HepG2 (cell line): Measurements from ENCODE around the gene FAM241B. TPM values are rescaled to one million over a fixed set of nuclear protein-coding genes. Genes with fewer than 3 reads are reported as not detected.

Source experiments
- ATAC-seq: fragments of 200-7000 bp; cut with Tn5 transposase; 3 replicates; pipeline ENCODE4 v1.9.1; 2020; ENCODE audit warnings: mild to moderate bottlenecking, moderate library complexity
- BruUV-seq: library from RNA; stranded (reverse); fragments of 400-500 nt; replicated peaks from 2 replicates; lab custom pipeline; 2021; lab: Mats Ljungman, UMichigan
- CTCF ChIA-PET: fragments of 300-600 bp; formaldehyde crosslinking; extraction: SDS; loops from one replicate; lab custom pipeline; 2021; ENCODE audit warnings: low total read pairs, inconsistent platforms, low intra/inter-chr PET ratio; lab: Yijun Ruan, JAX
- POLR2A ChIA-PET: fragments of 350-600 bp; sonication (Branson Sonifier 250); formaldehyde crosslinking; loops from one replicate; lab custom pipeline; 2020; ENCODE audit warnings: antibody characterized with exemption, inconsistent platforms; lab: Yijun Ruan, JAX
- DNase-seq: peaks from one replicate; pipeline ENCODE4 v3.0.0-alpha.2; 2015; ENCODE audit warnings: low spot score
- FAIRE-seq: peaks from 3 replicates; lab custom pipeline; 2011; peaks lifted over from hg19 to GRCh38; lab: Jason Lieb, UNC
- H2AFZ ChIP-seq: one replicate; pipeline ENCODE4 v1.6.1; 2011; ENCODE audit warnings: low read length, inconsistent platforms
- H3K27ac ChIP-seq: fragments of 300-600 bp; 3 replicates; pipeline ENCODE4 v1.8.0; 2011; ENCODE audit warnings: mixed run types, mild to moderate bottlenecking, mixed read lengths, low read length, inconsistent platforms; ENCODE audit not compliant: insufficient read depth; ENCODE audit errors: extremely low read length
- H3K27me3 ChIP-seq, 2 experiments: fragments of 200-600 bp in 1 of 2; 2 replicates in 1 of 2; 3 replicates in 1 of 2; pipeline versions ENCODE4 v1.6.0 to v1.8.0; 2011; ENCODE audit warnings: low read length in 2 of 2, mild to moderate bottlenecking in 2 of 2, moderate library complexity in 2 of 2, inconsistent platforms in 1 of 2; ENCODE audit not compliant: insufficient read depth in 2 of 2, control insufficient read depth in 1 of 2
- H3K36me3 ChIP-seq, 2 experiments: fragments of 200-600 bp in 1 of 2; replicated peaks in 1 of 2; 2 replicates in 1 of 2; 3 replicates in 1 of 2; pipeline versions ENCODE4 v1.5.1 to v1.8.0; 2011; ENCODE audit warnings: low read length in 2 of 2, inconsistent platforms in 1 of 2; ENCODE audit not compliant: insufficient read depth in 2 of 2, control insufficient read depth in 1 of 2
- H3K4me1 ChIP-seq: 2 replicates; pipeline ENCODE4 v1.5.1; 2012; ENCODE audit warnings: low read length, inconsistent platforms; ENCODE audit not compliant: insufficient read depth
- H3K4me2 ChIP-seq: 2 replicates; pipeline ENCODE4 v1.6.0; 2011; ENCODE audit warnings: low read depth, low read length, inconsistent platforms
- H3K4me3 ChIP-seq, 3 experiments: fragments of 200-600 bp in 1 of 3; sonication (generic), shearing (Covaris generic) in 1 of 3; replicated peaks in 1 of 3; 2 replicates each; pipeline ENCODE4 v1.5.1; 2011 to 2016; ENCODE audit warnings: low read length in 3 of 3, inconsistent platforms in 2 of 3, low read depth in 2 of 3, mild to moderate bottlenecking in 2 of 3, control low read depth in 1 of 3, mixed read lengths in 1 of 3; ENCODE audit not compliant: insufficient read depth in 1 of 3
- H3K79me2 ChIP-seq: one replicate; pipeline ENCODE4 v1.6.1; 2011; ENCODE audit warnings: low read length, inconsistent platforms; ENCODE audit not compliant: insufficient read depth
- H3K9ac ChIP-seq: 2 replicates; pipeline ENCODE4 v1.6.0; 2011; ENCODE audit warnings: mild to moderate bottlenecking, low read depth, low read length, inconsistent platforms; ENCODE audit not compliant: insufficient read depth
- H3K9me3 ChIP-seq: 2 replicates; pipeline ENCODE4 v1.5.1; 2012; ENCODE audit warnings: mild to moderate bottlenecking, low read length
- H4K20me1 ChIP-seq: 2 replicates; pipeline ENCODE4 v1.6.0; 2011; ENCODE audit warnings: inconsistent platforms, mild to moderate bottlenecking, low read length, moderate library complexity; ENCODE audit not compliant: insufficient read depth
- KDM1A ChIP-seq: IDR thresholded peaks from 2 replicates; pipeline ENCODE4 v1.6.1; 2016; ENCODE audit warnings: missing compliant biosample characterization
- NCOA1 ChIP-seq: sonication (generic); formaldehyde crosslinking; IDR thresholded peaks from 2 replicates; pipeline ENCODE4 v1.9.0; 2021; ENCODE audit warnings: missing genetic modification reagents
- ZBTB7B ChIP-seq: sonication (generic); formaldehyde crosslinking; IDR thresholded peaks from 2 replicates; pipeline ENCODE4 v1.4.0; 2020; ENCODE audit warnings: missing genetic modification reagents
- ZC3H13 ChIP-seq: sonication (generic); formaldehyde crosslinking; IDR thresholded peaks from 2 replicates; pipeline ENCODE4 v1.8.1; 2023; ENCODE audit warnings: mild to moderate bottlenecking, missing genetic modification reagents, moderate library complexity
- ZNF530 ChIP-seq: sonication (generic); formaldehyde crosslinking; IDR thresholded peaks from 2 replicates; pipeline ENCODE4 v1.5.0; 2020; ENCODE audit warnings: low read depth, mild to moderate bottlenecking, missing genetic modification reagents
- ZNF777 ChIP-seq: sonication (generic); formaldehyde crosslinking; IDR thresholded peaks from 2 replicates; pipeline ENCODE4 v1.4.0; 2020; ENCODE audit warnings: missing genetic modification reagents
- WGBS: methylation state at CpG from one replicate; pipeline ENCODE4 v1.1.6; 2017; ENCODE audit warnings: low lambda C conversion rate; 5-methylcytosine and 5-hydroxymethylcytosine counted together
- in situ Hi-C: cut with HindIII; loops from 2 replicates; pipeline ENCODE4 v1.10.0; 2017; ENCODE audit warnings: low pct_unique_long_range_greater_than_20kb; ENCODE audit not compliant: extremely low pct_ligation_motif_present
- intact Hi-C: fragments of 100-400 bp; cut with micrococcal nuclease; formaldehyde crosslinking; loops from one replicate; pipeline ENCODE4 v1.10.0; 2022; ENCODE audit not compliant: unreplicated experiment
- polyA plus RNA-seq, 8 experiments: library from polyadenylated mRNA; depleted of rRNA in 3 of 8; stranded (reverse) in 7 of 8; unstranded in 1 of 8; fragments of >200 nt; fragmentation: Illumina TruSeq in 4 of 8; extraction: Trizol in 4 of 8; gene quantifications; 2 replicates each; pipeline versions ENCODE4 v1.2.1 to v1.2.3, GENCODE V29; 2011 to 2016; ENCODE audit warnings: low read depth in 4 of 8, missing spikeins in 1 of 8, mixed read lengths in 1 of 8; ENCODE audit not compliant: insufficient read depth in 1 of 8
- total RNA-seq, 5 experiments: library from RNA; depleted of rRNA; stranded (reverse); fragments of >200 nt; fragmentation: Illumina TruSeq; extraction: Trizol; gene quantifications; 2 replicates each; pipeline ENCODE4 v1.2.3, GENCODE V29; 2016; ENCODE audit warnings: low read depth in 1 of 5
- TF ChIP-seq, protein P1 (sequence below): sonication (generic); formaldehyde crosslinking; IDR thresholded peaks from 2 replicates; pipeline ENCODE4 v1.4.0; 2020; ENCODE audit warnings: missing genetic modification reagents
- TF ChIP-seq, protein P2 (sequence below): sonication (generic); formaldehyde crosslinking; IDR thresholded peaks from 2 replicates; pipeline ENCODE4 v1.8.1; 2023; ENCODE audit warnings: missing genetic modification reagents, inconsistent platforms, borderline replicate concordance
- TF ChIP-seq, protein P3 (sequence below): IDR thresholded peaks from 2 replicates; pipeline ENCODE4 v1.6.1; 2016; ENCODE audit warnings: missing compliant biosample characterization, missing genetic modification reagents, borderline replicate concordance
- TF ChIP-seq, protein P4 (sequence below): sonication (generic); formaldehyde crosslinking; IDR thresholded peaks from 2 replicates; pipeline ENCODE4; 2020; ENCODE audit warnings: missing genetic modification reagents, mild to moderate bottlenecking, borderline replicate concordance
- TF ChIP-seq, protein P5 (sequence below), 2 experiments: sonication (generic) in 1 of 2; formaldehyde crosslinking in 1 of 2; IDR thresholded peaks; 2 replicates each; pipeline versions ENCODE4 v1.5.1 to v1.6.1; 2011 to 2020; ENCODE audit warnings: borderline replicate concordance in 1 of 2, low read depth in 1 of 2, low read length in 1 of 2, mild to moderate bottlenecking in 1 of 2, missing genetic modification reagents in 1 of 2, moderate library complexity in 1 of 2
- TF ChIP-seq, protein P6 (sequence below): IDR thresholded peaks from 2 replicates; pipeline ENCODE4 v1.6.1; 2012; ENCODE audit warnings: inconsistent platforms

Gene FAM241B
- total and polyA plus RNA-seq, 2 of the 13 experiments (the other 11 are each of a cell fraction or from before 2014, with no cell fraction given), result 1.9 to 4.0 TPM

- Histone ChIP-seq H3K4me1 (no peaks in the 10 kb centered on the region), H4K20me1 (no peaks in the 10 kb centered on the region), H3K27me3 (peaks cover 0 to 37% of the 10 kb centered on the region in 2 experiments; a peak in 2 of 5 replicates), H3K79me2 (no peaks in the 10 kb centered on the region), H3K4me2 (no peak overlapping the region), H2AFZ (no peak overlapping the region), H3K36me3 (no peaks in the 10 kb centered on the region), H3K4me3 (no peak overlapping the region), H3K9ac (no peak overlapping the region), H3K9me3 (no peaks in the 10 kb centered on the region), H3K27ac (no peak overlapping the region)
- no peak for FAIRE-seq
- BruUV-seq, result no TSS peak
- intact Hi-C loops (no loop called here), in situ Hi-C loops (no loop called here)
- ChIA-PET CTCF (no interaction called here), POLR2A (no interaction called here)
- WGBS, result 7% methylated on average over 5 of the region's 5 CpGs
- DNase-seq, result no peak
- ATAC-seq, result no peak
- TF ChIP-seq, protein P1, sequence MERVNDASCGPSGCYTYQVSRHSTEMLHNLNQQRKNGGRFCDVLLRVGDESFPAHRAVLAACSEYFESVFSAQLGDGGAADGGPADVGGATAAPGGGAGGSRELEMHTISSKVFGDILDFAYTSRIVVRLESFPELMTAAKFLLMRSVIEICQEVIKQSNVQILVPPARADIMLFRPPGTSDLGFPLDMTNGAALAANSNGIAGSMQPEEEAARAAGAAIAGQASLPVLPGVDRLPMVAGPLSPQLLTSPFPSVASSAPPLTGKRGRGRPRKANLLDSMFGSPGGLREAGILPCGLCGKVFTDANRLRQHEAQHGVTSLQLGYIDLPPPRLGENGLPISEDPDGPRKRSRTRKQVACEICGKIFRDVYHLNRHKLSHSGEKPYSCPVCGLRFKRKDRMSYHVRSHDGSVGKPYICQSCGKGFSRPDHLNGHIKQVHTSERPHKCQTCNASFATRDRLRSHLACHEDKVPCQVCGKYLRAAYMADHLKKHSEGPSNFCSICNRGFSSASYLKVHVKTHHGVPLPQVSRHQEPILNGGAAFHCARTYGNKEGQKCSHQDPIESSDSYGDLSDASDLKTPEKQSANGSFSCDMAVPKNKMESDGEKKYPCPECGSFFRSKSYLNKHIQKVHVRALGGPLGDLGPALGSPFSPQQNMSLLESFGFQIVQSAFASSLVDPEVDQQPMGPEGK (CRISPR knock-in tag), result no peak
- TF ChIP-seq KDM1A (CRISPR knock-in tag) (no peak), ZNF777 (CRISPR knock-in tag) (no peak), ZC3H13 (CRISPR knock-in tag) (no peak), ZBTB7B (CRISPR knock-in tag) (no peak), NCOA1 (CRISPR knock-in tag) (no peak), ZNF530 (no peak)
- TF ChIP-seq, protein P2, sequence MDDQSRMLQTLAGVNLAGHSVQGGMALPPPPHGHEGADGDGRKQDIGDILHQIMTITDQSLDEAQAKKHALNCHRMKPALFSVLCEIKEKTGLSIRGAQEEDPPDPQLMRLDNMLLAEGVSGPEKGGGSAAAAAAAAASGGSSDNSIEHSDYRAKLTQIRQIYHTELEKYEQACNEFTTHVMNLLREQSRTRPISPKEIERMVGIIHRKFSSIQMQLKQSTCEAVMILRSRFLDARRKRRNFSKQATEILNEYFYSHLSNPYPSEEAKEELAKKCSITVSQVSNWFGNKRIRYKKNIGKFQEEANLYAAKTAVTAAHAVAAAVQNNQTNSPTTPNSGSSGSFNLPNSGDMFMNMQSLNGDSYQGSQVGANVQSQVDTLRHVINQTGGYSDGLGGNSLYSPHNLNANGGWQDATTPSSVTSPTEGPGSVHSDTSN (CRISPR knock-in tag), result no peak
- TF ChIP-seq, protein P3, sequence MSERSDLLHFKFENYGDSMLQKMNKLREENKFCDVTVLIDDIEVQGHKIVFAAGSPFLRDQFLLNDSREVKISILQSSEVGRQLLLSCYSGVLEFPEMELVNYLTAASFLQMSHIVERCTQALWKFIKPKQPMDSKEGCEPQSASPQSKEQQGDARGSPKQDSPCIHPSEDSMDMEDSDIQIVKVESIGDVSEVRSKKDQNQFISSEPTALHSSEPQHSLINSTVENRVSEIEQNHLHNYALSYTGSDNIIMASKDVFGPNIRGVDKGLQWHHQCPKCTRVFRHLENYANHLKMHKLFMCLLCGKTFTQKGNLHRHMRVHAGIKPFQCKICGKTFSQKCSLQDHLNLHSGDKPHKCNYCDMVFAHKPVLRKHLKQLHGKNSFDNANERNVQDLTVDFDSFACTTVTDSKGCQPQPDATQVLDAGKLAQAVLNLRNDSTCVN, result no peak
- TF ChIP-seq, protein P4, sequence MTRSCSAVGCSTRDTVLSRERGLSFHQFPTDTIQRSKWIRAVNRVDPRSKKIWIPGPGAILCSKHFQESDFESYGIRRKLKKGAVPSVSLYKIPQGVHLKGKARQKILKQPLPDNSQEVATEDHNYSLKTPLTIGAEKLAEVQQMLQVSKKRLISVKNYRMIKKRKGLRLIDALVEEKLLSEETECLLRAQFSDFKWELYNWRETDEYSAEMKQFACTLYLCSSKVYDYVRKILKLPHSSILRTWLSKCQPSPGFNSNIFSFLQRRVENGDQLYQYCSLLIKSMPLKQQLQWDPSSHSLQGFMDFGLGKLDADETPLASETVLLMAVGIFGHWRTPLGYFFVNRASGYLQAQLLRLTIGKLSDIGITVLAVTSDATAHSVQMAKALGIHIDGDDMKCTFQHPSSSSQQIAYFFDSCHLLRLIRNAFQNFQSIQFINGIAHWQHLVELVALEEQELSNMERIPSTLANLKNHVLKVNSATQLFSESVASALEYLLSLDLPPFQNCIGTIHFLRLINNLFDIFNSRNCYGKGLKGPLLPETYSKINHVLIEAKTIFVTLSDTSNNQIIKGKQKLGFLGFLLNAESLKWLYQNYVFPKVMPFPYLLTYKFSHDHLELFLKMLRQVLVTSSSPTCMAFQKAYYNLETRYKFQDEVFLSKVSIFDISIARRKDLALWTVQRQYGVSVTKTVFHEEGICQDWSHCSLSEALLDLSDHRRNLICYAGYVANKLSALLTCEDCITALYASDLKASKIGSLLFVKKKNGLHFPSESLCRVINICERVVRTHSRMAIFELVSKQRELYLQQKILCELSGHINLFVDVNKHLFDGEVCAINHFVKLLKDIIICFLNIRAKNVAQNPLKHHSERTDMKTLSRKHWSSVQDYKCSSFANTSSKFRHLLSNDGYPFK (CRISPR knock-in tag), result no peak
- TF ChIP-seq, protein P5, sequence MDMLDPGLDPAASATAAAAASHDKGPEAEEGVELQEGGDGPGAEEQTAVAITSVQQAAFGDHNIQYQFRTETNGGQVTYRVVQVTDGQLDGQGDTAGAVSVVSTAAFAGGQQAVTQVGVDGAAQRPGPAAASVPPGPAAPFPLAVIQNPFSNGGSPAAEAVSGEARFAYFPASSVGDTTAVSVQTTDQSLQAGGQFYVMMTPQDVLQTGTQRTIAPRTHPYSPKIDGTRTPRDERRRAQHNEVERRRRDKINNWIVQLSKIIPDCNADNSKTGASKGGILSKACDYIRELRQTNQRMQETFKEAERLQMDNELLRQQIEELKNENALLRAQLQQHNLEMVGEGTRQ (IDR thresholded peaks at IDR 0.05; ENCODE audit: low read depth, low read length), result no peak
- TF ChIP-seq, protein P5 (CRISPR knock-in tag; IDR thresholded peaks at IDR 0.05; ENCODE audit: borderline replicate concordance), result no peak
- TF ChIP-seq, protein P6, sequence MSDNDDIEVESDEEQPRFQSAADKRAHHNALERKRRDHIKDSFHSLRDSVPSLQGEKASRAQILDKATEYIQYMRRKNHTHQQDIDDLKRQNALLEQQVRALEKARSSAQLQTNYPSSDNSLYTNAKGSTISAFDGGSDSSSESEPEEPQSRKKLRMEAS, result no peak
These were observed 26.8 kb downstream of the FAM241B start for GRCh38 chr10:69656742-69657269.
